Measurements from ENCODE around the gene ESPN. TPM values are rescaled to one million over a fixed set of nuclear protein-coding genes. Genes with fewer than 3 reads are reported as not detected.

ESPN gene
- total RNA-seq, 1 donor from 2014 or later: 0.20 TPM

DNA sequence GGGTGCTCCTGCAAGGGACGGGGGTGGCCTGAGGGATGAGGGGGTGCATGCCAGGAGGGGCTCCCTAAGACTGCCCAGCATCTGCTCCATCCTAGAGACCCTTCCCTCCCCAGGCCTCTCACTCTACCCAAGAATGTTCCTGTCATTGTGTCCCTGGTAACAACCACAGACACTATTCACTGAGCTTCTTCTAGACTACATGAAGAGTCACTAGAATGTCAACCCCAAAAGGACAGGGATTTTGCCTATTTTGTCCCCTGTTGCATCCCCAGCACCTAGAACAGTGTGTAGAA, 38.5 kb downstream of the ESPN start:
- DNase-seq (ENCODE audit: low read depth in 2 of 2): no peak

DNA sequence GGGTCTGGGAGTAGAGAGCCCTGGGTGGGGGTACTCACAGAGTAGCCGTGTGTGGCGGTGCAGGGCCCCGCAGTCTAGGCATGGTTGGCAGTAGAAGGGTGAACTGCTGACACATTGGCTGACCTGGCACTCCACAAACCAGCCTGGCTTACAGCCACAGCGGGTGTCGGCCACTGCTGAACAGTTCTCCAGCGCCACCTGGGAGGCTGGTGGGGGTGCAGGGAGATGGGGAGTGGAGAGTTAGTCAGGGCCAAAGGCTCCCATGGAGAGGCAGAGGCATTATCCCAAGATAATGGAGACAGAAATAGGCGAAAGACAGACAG, 39.9 kb downstream of the ESPN start:
- DNase-seq (ENCODE audit: low read depth in 2 of 2): no peak

GRCh38 chr1:6464915-6465314, 40.3 kb downstream of the ESPN start:
- no peak for DNase-seq (ENCODE audit: low read depth in 2 of 2)

GRCh38 chr1:6465461-6466005, 41.0 kb downstream of the ESPN start:
- DNase-seq (ENCODE audit: low read depth in 2 of 2): no peak

GRCh38 chr1:6466023-6466422, 41.4 kb downstream of the ESPN start, which contains the start of gene TNFRSF25:
TSS of gene TNFRSF25 (minus strand) at chr1:6466173. CDS start at chr1:6466107, 66 bp downstream.
- no peak for DNase-seq (ENCODE audit: low read depth in 2 of 2)

GRCh38 chr1:6466751-6467150, 42.2 kb downstream of the ESPN start:
- DNase-seq (ENCODE audit: low read depth in 2 of 2): no peak

DNA sequence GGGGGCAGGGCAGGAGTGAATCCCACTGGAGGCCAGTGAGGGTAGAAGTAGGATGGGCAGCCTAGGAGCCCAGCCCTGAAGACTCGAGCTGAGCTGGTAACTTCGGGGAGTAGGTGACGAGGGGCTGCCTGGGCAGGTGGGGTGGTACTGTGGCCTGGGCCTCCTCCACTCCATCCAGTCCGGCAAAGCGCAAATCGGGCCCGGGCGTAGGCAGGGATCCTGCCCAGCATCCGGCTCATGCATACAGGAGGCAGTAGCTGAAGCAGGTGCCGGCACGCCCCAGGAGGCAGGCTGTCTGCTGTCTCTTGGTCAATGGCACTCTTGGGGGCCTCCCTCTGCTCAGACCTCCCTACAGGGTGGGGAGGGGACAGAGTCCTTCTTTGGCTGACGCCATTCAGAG, 42.6 kb downstream of the ESPN start:
- DNase-seq (ENCODE audit: low read depth in 2 of 2): no peak

- no peak for DNase-seq (ENCODE audit: low read depth in 2 of 2)
Measured at GRCh38 chr1:6467744-6468688, 43.4 kb downstream of the ESPN start.

GRCh38 chr1:6468729-6469461, 44.3 kb downstream of the ESPN start:
- no peak for DNase-seq (ENCODE audit: low read depth in 2 of 2)

DNA sequence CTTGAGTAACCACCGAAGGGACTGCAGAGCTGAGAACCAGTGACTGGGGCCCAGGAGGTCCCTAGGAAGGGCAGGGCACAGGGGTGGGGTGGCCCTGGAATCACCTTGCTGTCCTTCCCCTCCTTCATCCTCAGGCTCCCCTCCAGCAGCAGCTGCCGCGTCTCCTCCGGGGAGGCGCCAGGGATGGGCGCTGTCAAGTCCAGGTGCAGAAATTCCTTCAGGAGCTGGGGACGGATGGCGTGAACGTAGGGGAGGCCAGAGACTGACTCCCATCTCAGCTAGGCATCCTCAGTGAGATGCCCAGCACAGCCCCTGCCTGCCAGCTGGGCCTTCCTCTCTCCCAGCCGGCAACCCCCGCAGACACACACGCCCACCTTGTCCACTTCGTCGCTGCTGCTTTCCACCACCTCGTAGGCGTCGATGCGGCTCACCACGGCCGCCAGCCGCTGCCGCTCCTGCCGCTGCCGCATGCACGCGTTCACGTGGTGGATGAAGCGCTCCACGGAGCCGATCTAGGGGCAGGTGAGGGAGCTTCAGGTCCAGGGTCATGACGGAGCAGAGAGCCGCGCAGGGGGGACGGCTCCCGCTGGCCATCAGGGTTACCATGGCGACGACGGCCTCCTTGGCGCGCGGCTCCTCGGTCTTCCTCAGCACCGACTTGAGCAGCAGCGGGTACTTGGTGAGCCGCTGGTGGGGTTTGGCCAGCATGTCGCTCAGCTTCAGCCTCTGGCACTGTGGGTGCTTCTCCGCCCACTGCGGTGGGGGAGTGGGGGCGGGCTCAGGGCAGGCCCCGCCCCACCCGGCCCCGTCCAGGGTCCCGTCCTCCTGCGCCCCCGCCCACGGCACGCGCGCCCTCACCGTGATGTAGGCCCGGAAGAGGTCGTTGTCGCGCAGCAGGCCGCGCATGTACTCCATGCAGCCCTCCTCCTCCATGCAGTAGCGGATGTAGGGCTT, 45.8 kb downstream of the ESPN start:
- DNase-seq (ENCODE audit: low read depth in 2 of 2): no peak

- no peak for DNase-seq (ENCODE audit: low read depth in 2 of 2)
Measured at GRCh38 chr1:6471086-6471969, 46.8 kb downstream of the ESPN start.

DNA sequence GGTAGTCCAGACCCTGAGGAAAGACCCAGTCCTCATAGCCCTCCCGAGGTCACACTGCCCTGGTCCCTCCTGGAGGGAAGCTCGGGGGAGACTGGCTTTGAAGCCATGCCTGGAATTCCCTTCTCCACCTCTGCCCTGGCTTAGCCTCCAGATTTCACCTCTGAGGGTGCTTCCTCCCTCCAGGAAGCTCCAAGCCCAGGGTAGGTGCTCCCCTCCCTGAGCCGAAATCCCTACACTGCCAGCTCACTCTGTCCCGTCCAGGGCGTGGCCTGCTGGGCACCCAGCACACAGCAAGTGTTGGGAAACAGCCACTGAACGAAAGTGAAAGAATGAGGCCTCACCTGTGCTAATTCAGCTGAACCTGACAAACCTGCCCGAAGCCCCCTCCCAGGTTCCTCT, 47.4 kb downstream of the ESPN start:
- no peak for DNase-seq (ENCODE audit: low read depth in 2 of 2)

DNA sequence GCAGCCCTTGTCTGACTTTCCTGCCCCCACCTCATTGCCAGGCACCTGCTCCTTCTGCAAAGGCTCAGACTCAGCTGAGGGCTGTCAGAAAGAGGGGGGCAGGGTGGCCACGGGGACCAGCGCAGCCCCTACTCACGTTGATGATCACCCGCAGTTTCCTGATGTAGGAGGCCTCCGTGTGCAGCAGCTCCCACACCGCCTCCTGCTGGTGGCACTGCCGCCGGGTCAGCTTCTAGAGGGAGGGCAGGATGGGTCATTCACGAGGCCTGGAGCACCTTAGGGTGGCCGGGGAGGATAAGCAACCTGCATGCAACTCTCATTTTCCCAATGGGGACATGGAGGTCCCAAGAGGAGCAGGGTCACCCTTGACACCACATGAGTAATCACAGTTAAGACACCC, 47.8 kb downstream of the ESPN start:
- no peak for DNase-seq (ENCODE audit: low read depth in 2 of 2)

DNA sequence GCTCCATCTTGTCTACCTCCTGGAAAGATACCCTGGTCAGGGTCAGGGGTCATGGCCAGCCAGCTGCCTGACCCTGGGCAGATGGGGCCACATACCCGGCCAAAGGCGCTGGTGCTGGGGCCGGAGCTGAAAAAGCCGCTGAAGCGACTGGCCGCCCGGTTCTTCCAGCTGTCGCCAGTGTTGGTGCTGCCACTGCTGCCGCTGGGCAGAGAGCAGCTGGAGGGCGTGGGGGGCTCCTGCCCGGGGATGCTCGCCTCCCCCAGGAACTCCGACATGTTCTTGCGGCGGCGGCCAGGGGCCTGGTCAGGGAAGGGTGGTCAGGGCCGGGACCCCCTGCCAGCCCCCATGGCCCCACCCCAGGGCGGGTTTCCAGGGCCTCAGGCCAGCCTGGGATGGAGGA, 48.6 kb downstream of the ESPN start:
- DNase-seq (ENCODE audit: low read depth in 2 of 2): no peak

GRCh38 chr1:6473974-6474814, 49.6 kb downstream of the ESPN start:
- no peak for DNase-seq (ENCODE audit: low read depth in 2 of 2)

GRCh38 chr1:6474815-6475282, 50.3 kb downstream of the ESPN start:
- DNase-seq (ENCODE audit: low read depth in 2 of 2): no peak

DNA sequence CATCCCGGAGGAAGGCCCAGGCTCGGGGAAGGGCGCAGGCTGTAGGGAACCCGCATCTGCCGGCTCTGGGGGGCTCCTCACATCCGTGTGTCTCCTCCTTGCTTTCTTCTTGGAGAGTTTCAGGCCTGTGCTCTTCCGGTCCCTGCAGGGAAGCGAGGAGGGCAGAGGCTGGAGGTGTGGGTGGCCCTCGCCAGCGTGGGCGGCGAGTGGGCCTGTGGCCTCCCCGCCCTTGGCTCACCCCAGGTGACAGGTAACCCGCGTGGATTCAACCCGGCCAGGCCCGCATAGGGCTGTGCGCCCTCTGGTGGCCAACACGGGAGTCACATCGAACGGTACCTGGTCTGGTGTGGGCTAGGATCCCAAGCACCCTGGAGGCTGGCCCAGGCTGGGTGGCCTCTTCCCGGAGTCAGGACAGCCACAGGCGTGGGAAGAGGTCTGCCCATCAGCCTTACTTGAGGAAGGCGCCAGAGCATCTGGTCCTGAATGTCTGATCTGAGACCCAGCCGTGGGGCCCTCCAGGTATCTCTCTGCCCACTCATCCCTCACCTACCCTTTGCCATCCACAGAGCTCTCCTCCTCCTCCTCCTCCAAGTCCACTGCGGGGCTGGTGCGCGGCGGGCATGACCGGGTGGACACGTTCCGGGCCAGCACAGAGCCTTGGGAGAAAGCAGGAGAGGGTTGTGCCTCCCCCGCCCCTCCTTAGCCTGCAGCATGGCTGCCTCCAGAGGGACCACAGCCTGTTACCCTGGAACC, 51.0 kb downstream of the ESPN start:
- peak; percentile 35 to 59 for DNase-seq (ENCODE audit: low read depth in 2 of 2)

- DNase-seq (ENCODE audit: low read depth in 2 of 2): no peak
Measured at GRCh38 chr1:6476483-6476882, 51.9 kb downstream of the ESPN start.
